ENCODE data around the gene CDH13.

GRCh38 chr16:82967424-82967823, 340.7 kb downstream of the CDH13 start:
- TF ChIP-seq, protein P1, sequence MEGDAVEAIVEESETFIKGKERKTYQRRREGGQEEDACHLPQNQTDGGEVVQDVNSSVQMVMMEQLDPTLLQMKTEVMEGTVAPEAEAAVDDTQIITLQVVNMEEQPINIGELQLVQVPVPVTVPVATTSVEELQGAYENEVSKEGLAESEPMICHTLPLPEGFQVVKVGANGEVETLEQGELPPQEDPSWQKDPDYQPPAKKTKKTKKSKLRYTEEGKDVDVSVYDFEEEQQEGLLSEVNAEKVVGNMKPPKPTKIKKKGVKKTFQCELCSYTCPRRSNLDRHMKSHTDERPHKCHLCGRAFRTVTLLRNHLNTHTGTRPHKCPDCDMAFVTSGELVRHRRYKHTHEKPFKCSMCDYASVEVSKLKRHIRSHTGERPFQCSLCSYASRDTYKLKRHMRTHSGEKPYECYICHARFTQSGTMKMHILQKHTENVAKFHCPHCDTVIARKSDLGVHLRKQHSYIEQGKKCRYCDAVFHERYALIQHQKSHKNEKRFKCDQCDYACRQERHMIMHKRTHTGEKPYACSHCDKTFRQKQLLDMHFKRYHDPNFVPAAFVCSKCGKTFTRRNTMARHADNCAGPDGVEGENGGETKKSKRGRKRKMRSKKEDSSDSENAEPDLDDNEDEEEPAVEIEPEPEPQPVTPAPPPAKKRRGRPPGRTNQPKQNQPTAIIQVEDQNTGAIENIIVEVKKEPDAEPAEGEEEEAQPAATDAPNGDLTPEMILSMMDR (IDR thresholded peaks at IDR 0.05; ENCODE audit: low read length) = no peak
- TF ChIP-seq EZH2 (optimal IDR thresholded peaks at IDR 0.05; ENCODE audit: low read depth, low read length) (no peak), EZH2phosphoT487 (IDR thresholded peaks at IDR 0.05; ENCODE audit: low read length) (no peak)
